Stimulated activated CD8-positive, alpha-beta memory T cell treated with anti-CD3 and anti-CD28 coated beads, Interleukin-12 subunit alpha, Interleukin-12 subunit beta, amount 100 ng/mL, for 24 hours (primary cell): Measurements from ENCODE around the gene LRP1.
A peak's percentile ranks its signal among the peaks of the same experiment; 100 is the strongest.

ENCODE experiments used
- DNase-seq: peaks from one replicate; pipeline ENCODE4 v3.0.0-alpha.2; 2020; ENCODE audit errors: extremely low read depth

LRP1 gene

DNA sequence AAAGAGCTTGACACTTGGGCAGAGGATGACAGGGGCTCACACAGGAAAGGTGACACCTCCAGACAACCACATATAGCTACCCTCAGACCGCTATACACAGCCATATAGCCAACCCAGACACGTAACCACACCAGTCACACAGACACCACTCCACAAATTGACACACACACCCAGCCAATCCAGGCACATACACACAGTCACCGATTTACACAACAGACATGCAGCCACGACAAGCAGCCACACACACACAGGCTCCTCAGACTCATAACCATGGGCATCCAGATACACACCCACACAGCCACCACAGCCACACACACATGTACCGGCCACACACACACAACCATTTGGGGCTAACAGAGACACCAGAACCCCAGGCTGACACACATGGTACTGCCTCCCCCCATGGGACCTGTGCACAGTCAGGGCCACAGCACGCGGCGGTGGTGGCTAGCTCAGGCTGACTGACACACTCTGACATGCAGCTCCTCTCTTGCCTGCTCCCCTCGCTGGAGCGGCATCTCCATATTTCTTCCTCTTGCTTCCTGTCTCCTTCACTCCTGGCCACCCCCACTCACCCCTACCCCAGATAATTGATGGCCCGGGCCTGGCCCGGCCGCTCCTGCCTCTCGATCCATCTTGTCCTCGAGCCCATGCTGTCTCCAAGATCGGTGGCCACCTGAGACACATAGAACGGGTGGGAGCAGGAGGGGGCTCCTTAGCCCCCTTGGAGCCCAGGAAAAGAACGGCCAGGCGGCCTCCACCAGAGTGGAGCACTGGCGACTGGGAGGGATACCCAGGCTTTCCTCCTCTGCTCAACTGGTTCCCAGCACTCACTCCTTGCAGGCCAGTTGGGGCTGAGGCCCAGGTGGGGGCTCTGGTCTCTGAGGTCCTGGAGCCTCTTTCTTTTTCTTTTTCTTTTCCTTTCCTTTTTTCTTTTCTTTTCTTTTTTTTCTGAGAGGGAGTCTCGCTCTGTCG is 95.2 kb downstream of the LRP1 start:
- DNase-seq: no peak

DNA sequence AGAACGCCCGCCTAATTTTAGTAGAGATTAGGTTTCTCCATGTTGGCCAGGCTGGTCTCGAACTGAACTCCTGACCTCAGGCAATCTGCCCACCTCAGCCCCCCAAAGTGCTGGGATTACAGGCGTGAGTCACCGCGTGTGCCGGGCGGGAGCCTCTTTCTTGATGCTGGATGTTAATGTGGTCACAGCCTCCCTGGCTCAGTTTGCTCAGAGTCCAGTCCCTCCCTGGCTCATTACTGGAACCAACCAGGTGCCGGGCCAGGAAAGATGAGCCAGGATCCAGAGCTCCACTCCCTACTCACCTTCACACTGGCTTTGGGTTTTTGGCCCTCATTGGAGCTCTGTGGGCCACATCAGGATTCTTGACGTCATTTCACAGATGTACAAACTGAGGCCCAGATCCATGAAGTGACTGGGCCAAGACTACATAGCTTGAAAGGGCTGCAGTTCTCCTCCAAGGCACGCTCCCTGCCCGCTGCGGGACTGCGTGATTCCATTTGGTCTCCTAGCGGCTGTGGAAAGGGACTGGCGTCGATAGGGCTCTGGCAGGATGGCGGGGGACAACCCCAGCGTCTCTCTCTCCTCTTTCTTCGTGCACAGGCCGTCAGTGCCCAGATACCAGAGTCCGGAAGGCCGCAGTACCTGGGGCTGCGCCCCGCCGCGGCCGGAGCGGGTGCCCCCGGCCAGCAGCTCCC is 96.1 kb downstream of the LRP1 start:
- no peak for DNase-seq

DNA sequence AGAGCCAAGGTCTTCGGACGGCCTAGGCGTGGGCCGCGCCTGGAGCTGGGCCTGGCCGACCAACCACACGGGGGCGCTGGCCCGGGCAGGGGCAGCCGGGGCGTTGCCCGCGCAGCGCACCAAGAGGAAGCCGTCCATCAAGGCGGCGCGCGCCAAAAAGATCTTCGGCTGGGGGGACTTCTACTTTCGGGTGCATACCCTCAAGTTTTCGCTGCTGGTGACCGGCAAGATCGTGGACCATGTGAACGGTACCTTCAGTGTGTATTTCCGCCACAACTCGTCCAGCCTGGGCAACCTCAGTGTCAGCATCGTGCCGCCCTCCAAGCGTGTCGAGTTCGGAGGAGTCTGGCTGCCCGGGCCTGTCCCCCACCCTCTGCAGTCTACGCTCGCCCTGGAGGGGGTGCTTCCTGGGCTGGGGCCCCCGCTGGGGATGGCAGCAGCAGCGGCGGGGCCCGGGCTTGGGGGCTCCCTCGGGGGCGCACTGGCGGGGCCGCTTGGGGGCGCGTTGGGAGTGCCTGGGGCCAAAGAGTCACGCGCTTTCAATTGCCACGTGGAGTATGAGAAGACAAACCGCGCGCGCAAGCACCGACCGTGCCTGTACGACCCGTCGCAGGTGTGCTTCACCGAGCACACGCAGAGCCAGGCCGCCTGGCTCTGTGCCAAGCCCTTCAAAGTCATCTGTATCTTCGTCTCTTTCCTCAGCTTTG is 96.8 kb downstream of the LRP1 start:
- no peak for DNase-seq

DNA sequence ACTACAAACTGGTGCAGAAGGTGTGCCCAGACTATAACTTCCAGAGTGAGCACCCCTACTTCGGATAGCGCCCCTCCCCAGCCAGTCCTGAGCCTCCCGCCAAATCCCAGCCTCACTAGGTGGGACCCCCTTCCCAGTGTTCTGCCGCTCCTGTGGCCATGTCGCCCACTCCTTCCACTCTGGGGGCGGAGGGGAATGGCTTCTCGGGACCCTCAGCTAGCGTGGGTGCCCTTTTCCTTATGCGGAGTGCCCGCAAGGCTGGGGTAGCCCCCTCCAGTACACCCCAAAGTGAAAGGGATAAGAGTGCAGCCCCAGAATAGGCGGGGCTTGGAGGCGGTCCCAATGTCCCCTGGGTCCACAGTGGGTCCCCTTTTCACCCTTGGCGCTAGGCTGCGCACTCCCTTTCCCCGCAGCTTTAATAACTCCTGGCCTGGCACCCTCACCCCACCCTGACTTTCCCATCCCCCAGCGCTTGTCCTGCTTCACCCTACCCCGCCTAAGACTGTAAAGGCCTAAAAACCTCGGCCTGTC is 97.5 kb downstream of the LRP1 start:
- no peak for DNase-seq

DNA sequence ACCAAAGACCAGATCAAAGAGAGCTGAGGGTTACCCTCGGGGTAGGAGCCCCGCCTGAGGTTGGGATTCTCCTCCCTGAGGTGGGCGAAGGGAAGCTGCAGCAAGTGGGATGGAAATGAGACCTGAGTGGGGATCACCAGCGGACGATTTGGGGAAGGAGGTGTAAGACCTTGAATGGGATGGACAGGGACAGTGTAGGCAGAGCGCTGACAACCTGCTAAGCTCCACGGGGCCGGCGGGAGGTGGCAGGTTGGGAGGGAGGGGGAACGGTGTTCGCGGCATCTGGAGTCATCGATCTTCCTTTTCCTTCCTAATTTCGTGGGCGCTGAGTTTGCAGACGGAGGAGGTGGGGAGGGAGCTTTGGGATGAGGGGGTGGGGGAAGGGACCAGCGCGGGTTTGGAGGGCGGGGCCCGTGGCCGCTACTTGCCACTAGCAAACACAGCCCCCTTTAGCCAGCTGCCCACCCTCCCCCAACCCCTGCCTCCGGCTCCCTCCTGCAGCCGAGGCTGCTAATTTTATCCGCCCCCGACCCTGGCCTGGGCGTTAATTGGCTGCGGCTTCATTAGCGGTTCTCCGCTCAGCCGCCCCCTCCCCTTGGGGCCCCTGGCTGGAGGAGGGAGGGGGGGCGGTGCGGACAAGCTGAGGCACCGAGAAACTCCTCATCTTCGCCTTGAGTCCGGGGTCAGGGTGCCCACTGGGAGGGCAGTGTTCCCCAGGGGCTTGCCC is 98.5 kb downstream of the LRP1 start:
- DNase-seq: no peak

DNA sequence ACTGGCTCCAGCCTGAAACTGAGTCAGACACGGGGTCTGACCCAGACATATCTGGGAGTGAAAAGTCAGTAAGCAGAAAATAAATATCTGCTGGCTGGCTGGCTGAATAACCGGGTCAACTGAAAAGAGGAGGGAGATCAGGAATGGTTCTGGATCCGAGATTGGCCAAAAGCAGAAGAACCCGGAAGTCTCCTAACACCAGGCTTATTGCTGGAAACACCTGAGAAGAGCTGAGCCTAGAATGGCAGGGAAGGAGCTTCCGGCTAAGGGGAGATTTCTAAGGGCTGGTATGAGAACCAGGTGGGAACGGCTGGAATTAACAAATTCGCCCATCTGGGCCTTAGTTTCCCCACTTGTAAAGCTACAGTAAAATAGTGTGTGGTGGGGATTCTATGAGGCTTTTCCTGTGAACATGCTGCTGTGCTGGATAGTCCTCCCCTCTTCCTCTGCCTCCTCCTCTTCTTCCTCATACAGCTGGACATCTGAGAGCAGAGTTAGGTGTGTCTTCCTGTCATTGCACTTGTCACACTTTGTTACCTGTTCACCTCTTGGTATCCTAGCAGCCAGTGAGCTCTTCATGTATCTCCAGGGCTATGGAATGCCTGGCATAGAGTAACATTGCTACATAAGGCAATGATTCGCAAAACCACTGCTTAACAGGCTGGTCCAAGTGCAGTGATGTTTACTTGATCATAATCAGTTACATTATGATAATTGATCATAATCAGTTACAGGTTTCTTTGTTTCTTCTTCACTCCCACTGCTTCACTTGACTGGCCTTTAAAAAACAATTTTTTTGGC is 99.2 kb downstream of the LRP1 start:
- DNase-seq: no peak

DNA sequence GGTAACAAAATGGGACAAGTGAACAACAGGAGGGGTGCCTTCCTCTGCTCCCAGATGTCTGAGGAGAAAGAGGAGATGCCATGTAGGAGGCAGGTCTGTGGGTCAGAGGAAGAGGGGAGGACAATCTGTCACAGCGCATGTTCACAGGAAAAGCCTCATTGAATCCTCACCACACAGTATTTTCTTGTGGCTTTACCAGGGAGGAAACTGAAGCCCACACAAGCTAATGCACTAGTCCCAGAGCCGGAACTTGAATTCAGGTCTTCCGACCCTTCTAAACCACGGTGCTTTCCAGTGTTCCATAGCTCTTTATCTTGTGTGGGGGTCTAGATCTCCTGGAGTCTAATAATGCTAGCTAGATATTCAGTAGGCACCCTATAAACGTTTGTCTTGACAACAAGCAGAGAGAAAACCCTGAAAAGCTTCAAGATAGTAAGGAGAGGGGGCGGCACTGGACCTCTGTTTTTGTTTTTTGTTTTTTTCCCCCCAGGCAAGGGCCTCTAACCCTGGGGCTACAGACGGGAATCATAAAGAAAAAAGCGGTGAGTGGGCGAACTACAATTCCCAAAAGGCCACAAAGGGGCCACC is 100.9 kb downstream of the LRP1 start:
- DNase-seq: no peak

DNA sequence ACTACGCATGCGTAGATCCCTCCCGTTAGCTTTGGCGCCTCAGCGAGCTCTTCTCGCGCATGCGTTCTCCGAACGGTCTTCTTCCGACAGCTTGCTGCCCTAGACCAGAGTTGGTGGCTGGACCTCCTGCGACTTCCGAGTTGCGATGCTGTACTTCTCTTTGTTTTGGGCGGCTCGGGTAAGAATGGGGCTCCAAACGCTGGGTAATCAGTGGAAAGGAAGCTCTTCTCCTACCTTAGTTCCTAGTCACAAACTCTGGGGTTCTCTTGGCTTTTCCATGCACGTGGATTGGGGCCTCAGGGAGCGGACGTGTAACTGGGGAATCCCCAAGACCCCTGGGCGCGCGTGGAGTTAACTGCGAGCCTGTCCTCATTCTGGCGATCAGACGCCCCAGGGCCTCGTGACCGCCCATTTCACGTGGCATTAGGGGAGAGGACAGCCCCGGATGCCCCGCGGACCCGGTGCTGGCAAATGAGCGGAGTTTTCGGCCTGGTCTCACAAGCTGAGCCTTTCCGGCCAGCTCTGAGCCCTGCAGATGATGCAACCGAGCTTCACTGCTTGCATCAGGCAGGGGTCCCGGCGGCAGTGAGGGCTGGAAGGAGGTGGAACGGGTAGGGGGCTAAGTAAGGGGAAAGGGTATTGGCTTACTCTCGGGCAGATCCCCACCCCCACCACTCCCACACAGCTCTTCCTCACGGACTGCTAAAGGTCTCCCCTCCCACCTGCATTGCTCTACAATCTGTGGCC is 101.5 kb downstream of the LRP1 start, which contains the start of gene SHMT2:
Gene SHMT2 (plus strand): TSS at position 78 of the 747 bp plus-strand sequence. CDS start 68 bp downstream, at position 146.
- DNase-seq: peak; percentile 92

DNA sequence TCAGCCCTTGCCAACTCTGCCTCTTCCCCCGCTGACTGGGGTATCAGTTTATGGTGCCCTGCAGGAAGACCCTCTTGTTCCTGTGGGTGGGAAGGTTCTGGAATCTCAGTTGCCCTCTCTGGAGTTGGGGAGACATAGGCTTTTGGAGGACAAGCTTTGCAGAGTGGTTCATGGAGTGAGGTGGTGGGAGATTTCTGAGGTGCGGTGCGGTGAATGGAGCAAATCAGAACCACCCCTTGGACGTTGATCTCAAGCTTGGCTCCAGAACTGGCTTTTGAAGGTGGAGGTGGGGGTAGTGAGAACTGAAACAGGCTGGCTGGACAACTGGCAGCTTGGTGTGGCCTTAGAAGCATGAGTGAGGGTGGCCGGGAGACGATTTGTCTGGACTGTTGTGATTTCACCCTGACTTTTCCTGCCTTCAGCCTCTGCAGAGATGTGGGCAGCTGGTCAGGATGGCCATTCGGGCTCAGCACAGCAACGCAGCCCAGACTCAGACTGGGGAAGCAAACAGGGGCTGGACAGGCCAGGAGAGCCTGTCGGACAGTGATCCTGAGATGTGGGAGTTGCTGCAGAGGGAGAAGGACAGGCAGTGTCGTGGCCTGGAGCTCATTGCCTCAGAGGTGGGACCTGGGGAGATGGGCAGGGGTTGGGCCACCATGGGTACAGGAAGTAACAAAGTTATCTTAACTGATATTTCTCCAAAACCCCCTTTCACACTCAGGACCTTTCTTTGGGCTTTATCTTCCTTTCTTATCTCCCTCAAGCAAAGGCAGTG is 102.3 kb downstream of the LRP1 start:
- DNase-seq: no peak

DNA sequence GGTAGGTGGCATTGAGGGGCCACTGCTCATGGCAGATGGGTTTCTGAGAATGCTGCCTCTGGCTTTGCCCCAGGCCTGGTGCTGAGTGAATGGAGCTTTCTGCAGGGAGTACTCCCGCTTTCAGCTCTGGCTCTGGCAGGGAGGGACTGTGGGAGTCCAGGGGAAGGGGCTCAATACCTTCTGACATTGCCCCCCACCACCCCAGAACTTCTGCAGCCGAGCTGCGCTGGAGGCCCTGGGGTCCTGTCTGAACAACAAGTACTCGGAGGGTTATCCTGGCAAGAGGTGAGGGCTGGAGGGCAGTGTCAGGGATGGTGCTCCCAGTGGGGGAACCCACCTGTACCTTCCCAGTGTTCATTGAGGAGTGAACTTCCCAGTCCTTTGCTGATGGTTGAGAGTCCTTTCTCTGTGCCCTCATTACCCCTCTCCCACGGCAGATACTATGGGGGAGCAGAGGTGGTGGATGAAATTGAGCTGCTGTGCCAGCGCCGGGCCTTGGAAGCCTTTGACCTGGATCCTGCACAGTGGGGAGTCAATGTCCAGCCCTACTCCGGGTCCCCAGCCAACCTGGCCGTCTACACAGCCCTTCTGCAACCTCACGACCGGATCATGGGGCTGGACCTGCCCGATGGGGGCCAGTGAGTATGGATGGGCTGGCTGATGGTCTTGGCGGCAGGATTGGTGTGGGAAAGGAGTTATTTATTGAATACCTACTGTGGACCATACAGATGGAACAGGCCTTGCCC is 103.2 kb downstream of the LRP1 start:
- DNase-seq: no peak

DNA sequence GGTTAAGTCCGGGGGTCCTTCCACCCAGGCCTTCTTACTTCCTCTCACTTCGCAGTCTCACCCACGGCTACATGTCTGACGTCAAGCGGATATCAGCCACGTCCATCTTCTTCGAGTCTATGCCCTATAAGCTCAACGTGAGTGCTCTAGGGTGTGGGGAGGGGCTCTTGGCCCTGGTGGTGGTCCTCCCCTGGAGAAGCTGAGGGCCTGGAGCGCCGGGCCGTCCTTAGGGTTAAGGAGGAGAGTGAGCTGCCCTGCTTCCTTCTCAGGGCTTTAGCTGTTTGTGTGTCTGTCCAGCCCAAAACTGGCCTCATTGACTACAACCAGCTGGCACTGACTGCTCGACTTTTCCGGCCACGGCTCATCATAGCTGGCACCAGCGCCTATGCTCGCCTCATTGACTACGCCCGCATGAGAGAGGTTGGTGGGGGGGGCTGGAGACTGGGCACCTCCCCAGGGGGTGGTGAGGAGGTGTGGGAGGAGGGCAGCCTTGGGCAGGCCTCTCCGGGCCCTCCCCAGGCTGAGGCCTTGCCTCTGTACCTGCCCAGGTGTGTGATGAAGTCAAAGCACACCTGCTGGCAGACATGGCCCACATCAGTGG is 104.0 kb downstream of the LRP1 start:
- DNase-seq: no peak

DNA sequence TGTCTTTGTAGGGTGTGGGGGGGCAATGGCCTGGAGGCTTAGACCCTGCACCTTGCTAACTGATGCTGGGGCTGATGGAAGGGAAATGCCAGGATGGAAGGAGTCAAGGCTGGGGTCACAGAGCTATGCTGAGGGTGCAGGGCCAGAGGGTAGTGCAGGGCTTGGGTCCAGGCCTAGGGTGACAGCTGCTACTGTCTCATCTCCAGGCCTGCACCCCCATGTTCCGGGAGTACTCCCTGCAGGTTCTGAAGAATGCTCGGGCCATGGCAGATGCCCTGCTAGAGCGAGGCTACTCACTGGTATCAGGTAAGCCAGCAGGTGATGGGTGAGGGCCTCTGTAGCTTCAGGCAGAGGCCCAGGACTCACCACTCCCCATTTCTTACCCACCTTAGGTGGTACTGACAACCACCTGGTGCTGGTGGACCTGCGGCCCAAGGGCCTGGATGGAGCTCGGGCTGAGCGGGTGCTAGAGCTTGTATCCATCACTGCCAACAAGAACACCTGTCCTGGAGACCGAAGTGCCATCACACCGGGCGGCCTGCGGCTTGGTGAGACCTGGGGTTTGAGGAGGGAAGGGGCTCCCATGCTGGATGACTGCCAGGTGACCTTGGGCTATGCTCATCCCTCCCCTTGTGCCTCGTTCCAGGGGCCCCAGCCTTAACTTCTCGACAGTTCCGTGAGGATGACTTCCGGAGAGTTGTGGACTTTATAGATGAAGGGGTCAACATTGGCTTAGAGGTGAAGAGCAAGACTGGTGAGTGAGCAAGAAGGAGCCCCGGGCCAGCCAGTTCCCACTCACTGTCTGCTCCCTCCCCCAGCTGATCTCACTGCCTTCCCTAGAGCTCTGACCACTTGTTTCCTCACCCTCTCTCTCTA is 105.3 kb downstream of the LRP1 start:
- no peak for DNase-seq

DNA sequence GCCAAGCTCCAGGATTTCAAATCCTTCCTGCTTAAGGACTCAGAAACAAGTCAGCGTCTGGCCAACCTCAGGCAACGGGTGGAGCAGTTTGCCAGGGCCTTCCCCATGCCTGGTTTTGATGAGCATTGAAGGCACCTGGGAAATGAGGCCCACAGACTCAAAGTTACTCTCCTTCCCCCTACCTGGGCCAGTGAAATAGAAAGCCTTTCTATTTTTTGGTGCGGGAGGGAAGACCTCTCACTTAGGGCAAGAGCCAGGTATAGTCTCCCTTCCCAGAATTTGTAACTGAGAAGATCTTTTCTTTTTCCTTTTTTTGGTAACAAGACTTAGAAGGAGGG is 105.9 kb downstream of the LRP1 start:
- no peak for DNase-seq

DNA sequence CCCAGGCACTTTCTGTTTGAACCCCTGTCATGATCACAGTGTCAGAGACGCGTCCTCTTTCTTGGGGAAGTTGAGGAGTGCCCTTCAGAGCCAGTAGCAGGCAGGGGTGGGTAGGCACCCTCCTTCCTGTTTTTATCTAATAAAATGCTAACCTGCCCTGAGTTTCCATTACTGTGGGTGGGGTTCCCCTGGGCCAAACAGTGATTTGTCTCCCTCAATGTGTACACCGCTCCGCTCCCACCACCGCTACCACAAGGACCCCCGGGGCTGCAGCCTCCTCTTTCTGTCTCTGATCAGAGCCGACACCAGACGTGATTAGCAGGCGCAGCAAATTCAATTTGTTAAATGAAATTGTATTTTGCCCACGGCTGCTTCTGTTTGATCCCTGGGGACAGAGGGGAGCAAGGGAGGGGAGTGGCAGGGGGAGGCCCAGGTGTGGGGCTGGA is 106.3 kb downstream of the LRP1 start:
- no peak for DNase-seq

DNA sequence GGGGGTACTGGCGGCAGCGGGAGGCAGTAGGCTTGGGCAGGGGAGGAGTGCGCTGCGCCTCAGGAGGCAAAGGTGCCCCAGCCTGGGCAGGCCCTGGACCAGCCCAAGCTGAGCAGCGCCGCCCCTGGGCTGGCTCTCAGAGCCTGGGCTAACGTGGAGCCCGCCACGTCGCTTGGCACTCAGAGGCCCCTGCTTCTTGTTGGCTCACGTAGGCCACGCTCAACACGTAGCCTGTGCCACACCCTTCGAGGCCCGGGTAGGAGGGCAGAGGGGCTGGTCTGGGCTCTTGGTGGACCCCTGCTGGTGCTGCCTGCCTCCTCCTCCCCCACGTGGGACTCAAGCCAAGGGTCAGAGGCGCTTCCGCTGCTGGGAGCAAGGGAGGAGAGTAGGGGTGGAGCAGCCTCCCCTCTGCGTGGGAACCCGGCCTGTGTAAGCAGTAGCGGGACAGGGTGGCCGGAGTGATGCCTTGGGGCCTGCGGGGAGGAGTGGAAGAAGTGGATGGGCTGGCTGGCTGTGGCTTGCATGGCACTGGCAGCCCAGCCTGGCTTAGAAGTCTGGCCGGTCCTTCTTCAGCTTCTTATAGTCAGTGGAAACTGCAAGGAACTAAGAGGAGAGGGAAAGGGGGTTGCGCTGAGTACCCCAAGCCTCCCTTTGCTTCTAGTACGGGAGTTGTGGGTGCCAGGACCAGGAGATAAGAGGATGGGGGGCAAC is 106.9 kb downstream of the LRP1 start:
- no peak for DNase-seq

DNA sequence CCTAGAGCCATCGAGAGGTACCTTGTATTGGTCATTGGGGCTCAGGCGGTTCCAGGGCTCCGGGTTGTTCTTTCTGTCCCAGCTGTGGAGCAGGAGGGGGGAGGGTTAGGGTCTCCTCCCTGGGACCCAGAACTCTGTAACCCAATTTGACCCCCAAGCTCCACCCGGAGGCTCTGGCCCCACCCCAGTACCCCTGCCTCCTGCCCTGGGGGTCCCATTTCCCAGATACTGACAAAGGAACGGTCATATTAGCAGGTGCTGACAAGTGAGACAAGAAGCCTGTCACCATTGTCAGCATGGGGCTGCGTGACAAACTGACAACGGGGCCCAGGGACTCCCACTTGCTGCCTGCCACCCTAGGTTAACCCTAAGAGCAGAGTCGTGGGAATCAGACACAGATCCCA is 107.4 kb downstream of the LRP1 start:
- no peak for DNase-seq
